Right ventricle myocardium inferior (tissue), 1 donor: ENCODE data around the gene GALNT2. TPM values are rescaled to one million over a fixed set of nuclear protein-coding genes. Genes with fewer than 3 reads are reported as not detected.

Experiments
- ATAC-seq: fragments of 200-7000 bp; cut with Tn5 transposase; one replicate; pipeline ENCODE4 v1.9.1; 2020; ENCODE audit warnings: mild to moderate bottlenecking, moderate library complexity
- DNase-seq: peaks from one replicate; pipeline ENCODE4 v3.0.0; 2021; ENCODE audit errors: missing footprints
- intact Hi-C: fragments of 100-400 bp; cut with DNase I; formaldehyde crosslinking; loops from one replicate; pipeline ENCODE4 v1.11.0; 2022
- total RNA-seq: library from RNA; stranded (reverse); fragmentation: NEBNext Ultra II Directional; extraction: Animal tissue kit (Norgen Biotek cat#: 25700); gene quantifications from one replicate; pipeline ENCODE4 v1.2.1, GENCODE V29; 2021
- donor health status: DM: no; HTN: yes; CAD: no; lungs with severe emphysema.

Gene GALNT2
- total RNA-seq, 1 donor from 2014 or later = 29.2 TPM

DNA sequence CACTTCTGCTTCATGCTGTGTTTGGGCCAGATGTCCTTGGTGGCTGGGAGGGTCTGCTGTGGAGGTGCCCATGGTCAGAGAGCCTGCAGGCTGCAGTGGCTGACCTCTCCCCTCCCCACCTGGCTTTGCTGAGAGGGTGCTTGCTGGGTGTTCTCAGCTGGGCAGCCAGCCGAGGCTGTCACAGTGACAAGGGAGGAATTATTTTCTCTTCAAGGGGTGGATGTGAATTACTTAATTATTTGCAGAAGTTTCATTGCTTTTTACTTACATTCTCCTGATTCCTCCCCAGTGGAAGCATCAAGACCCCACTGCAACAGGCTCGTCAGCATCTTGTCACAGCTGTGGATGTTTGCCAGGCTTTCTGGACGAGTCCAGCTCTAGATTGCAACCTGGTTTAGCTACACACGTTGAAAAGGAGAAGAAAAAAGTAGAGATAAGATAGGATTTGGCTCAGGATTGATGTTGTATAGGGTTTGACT, 70.3 kb downstream of the GALNT2 start:
- DNase-seq (no peak), ATAC-seq (no peak)
- intact Hi-C loops = no loop called here

DNA sequence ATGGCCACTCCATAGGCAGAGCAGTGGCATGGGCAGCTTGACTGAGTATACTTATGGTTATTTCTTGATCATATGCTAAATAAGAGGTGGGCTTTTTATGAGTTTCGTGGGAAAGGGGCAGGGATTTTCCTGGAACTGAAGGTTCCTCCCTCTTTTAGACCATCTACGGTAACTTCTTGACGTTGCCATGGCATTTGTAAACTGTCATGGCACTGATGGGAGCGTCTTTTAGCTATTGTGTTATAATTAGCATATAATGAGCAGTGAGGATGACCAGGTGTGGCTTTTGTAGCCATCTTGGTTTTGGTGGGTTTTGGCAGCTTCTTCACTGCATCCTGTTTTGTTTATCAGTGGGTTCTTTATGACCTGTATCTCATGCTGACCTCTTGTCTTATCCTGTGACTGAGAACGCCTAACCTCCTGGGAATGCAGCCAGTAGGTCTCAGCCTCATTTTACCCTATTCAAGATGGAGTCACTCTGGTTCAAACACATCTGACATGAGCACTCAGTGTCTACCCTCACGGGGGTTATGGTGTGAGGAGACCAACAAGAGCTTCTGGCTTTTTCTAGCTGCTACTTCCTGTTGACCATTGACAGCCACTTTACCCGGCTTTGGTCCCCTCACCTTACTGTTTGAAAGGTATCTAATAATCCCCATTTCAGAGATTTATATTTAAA, 71.7 kb downstream of the GALNT2 start:
- ATAC-seq (no peak), DNase-seq (no peak)
- intact Hi-C loops = no loop called here

DNA sequence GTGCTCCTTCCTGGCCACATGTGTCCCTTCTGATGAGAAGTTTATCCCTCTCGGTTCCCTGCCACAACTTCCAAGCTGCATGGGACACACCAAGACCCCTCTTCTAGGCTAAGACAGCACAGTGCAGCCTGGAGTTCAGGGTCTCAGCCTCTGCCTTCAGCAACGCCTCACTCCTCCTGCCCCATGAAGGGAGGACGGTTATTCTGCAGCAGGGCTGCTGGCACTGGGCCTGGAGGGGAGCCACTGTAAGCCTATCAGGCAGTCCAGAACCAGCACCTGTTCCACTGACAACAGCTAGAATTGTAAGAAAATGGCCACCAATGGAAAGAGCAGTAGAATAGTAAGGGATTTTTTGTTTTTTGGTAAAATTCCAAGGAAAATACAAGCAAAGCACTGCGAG, 72.3 kb downstream of the GALNT2 start:
- ATAC-seq (no peak), DNase-seq (no peak)
- intact Hi-C loops = no loop called here

DNA sequence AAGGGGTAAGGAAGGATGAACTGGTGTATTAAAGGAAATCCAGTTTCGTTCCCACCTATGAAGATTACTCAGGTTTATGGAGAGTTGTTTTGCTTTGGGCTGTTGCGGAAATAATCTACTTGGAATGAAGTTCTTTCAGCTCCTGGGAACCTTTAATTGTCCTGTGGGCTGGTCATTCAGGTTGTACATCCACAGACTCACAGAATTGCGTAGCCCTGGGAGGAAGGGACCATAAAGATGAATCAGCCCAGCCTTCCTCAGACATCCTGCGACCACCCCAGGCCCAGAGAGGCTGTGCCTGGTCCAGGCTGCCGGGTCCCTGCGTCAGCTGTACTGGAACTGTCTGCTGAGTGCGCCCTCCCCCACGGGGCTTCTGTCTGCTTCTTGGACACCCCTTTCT, 72.7 kb downstream of the GALNT2 start:
- DNase-seq (no peak), ATAC-seq (no peak)
- intact Hi-C loops = no loop called here

DNA sequence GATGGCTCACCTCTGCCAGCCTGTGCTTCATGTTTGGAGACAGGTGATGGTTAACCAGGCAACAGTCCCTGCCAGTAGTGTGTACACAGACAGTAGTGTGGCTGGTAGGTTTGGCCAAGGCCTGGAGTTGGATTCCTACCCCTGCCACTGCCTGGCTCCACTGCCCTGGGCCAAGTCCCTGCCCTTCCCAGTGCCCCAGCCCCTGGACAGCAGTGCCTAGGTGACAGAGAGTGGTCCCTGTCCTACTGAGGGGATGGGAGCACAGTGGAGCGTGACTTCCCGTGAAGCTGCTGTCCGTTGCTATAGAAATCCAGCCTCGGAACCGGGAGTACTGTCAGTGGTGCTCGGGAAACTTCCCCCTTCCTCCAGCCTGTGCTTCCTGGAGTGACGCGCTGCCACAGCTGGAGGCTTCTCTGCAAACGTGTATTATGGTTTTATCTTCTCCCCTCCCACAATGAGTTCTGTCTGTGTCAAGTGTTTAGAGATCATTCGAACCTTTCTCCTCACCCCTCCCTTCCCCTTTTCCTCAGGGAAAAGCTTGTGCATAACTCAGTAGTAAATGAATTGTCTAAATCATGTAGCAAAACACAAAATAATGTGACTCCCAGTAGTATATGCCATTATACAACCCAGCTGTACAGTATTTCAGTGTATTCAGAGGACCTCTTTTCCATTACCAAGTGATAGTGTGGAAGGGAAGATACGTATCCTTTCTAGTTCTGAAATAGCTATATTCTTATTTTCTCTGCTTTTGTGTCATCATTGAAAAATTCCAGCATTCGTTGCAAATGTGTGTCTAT, 73.4 kb downstream of the GALNT2 start:
- intact Hi-C loops = no loop called here
- DNase-seq (no peak), ATAC-seq (peak; percentile 39)

DNA sequence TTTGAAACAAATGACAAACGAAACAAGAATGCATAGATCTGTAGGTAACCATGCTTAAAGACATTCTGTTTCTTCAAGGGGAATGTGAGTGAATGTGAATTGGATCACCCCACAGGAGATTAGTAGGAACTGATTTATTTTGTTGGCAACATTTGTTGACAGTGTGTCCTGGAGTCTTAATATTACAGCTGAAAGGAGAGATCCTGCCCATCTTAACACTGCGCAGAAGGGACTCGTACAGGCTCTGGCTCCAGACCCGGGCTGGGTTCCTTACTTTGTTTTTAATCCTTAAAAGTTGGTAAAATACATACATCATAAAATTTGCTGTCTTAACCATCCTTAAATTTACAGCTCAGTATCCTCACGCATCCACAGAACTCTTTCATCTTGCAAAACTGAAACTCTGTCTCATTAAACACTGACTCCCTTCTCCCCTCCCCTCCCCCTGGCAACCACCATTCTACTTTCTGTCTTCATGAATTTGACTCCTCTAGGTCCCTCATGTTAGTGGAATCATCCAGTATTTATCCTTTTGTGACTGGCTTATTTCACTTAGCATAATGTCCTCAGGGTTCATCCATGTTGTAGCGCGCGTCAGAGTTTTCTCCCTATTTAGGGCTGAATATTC, 74.1 kb downstream of the GALNT2 start:
- no peak for DNase-seq
- intact Hi-C loops = no loop called here

DNA sequence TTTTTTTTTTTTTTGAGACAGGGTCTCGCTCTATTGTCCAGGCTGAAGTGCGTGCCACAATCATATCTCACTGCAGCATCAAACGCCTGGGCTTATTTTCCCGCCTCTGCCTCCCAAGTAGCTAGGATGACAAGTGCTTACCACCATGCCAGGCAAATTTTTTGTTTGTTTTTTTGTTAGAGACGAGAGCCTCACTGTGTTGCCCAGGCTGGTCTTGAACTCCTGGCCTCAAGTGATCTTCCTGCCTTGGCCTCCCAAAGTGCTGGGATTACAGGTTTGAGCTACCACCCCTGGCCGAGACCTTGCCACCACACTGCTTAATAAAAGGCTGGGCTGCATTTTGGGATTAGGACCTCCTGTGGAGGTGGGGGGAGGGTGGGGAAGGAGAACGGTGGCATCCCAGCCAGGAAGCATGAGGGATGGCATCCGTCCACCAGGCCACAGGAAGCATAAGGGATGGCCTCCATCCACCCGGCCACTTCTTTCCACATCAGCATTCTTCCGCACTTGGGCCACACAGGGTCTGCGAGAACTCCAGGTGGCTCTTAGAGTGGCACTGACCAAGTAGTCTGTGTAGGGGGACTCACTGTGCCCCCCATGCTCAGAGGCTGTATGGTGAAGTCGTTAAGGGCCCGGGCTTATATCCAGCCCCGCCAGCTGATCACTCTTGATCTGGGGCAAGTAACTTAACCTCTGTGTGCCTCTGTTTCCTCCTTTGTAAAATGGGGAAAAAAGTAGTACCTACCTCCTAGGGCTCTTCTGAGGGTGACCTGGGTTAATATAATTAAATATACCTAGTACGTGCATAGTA, 75.0 kb downstream of the GALNT2 start:
- no peak for ATAC-seq
- intact Hi-C loops = no loop called here
- DNase-seq = no peak

More for the DNA sequence above, 74.1 kb downstream of the GALNT2 start:
- ATAC-seq = no peak

DNA sequence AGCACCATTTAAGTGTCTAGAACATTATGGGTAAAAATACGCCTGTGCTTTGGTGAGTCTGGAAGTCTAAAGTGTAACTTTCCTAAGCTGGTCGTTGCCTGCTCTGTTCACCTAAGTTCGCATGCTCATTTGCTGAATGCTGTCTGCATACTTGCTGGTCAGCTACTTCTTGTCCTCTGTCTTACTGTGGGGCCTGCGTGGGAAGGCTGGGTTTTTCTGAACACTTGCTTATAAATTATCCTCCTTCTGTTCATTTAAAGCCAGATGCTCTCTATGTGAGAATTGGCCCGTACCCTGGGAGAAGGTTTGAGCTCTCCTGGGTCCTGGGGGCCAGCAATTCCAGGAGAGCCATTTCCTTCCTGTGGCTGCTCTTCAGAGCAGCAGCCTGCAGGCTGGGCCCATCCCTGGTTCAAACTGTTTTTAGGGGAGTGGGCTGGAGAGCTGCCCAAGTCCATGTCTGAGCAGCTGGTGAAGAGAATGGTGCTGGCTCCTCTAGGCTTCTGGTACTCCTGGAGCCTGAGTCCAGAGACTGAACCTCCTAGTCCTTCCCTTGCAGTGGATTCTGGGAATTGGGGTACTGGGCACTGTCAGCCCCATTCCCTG, 75.7 kb downstream of the GALNT2 start:
- no peak for DNase-seq
- peak; percentile 27 for ATAC-seq
- intact Hi-C loops = no loop called here

DNA sequence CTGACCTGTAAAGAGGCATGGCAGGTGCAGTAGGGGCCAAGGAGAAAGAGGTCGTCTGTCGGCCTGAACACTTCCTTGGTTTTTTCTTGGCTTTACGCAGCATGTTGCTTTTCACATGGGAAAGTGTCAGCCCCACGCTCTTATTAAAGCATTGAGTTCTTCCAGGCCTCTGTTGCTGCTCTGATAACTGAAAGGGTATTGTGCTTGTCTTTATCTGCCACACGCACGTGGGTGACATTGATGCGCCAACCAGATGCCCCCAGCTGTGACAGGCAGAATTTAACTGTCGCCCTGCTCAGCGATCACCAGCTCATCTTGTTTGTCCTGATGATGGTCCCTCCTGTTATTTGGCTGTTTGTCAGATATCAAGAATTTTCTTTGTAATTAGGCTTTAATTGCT, 76.5 kb downstream of the GALNT2 start:
- intact Hi-C loops = no loop called here
- DNase-seq (no peak), ATAC-seq (no peak)

DNA sequence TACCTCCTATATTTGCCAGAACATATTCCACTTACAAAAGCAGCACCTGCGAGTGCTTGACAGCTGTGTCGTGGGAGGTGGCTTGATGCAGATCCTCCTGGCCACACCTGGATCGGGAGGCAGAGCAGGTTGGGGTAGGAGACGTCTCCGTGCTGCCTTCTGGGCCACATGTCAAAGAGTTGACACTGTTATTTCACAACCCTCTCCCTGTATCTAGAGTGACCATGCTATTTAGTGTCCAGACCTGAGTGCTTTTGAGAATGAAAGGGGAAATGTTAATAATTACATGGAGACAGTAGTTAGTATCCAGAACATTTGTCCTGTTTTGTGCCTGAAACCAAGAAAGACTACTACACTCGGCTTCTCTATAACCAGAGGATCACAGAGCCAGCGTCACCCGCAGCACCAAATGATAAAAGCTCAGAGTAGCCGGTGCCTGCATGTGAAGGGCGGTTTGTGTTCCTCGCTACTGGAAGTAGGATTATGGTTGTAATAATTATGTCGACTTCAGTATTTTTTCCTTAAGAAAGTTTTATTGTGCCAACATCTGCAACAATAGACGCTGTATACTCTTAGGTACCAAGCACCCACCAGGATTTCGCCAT, 77.1 kb downstream of the GALNT2 start:
- no peak for ATAC-seq
- no peak for DNase-seq
- intact Hi-C loops = no loop called here

DNA sequence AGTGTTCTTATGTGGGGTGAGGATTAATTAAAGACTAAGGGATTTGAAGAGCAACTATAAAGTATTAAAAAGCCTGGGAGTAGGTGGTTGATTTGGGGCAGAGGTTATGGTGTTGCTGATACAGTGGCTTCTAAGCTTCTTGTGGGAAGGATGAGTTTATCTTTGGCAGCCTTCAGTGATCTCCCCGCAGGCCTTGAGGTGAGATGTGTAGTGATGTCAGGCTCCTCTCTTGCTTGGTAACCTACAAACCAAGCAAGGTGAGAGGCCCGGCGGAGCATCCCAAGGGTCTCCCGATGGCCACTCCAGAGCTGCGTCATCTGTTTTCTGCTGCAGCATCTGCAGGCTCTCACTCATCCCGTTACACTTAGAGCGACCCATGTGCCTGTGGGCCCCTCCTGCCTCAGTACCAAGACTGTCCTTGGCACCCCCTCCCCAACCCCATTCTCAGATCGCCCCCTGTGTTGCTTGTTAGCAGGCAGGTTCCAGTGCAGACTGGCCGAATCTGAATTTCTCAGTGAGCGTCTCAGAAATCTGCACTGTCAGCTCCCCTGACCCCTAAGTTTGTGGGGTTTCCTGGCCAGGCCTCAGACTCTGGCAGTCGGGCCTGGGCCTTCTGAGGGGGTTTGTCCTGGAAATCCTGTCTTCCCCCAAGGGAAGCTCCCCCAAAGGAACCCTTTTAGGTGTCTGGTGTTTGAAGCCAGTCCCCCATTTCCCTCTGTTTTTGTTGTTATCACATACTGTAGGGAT, 77.9 kb downstream of the GALNT2 start:
- intact Hi-C loops = no loop called here
- DNase-seq (no peak), ATAC-seq (no peak)

DNA sequence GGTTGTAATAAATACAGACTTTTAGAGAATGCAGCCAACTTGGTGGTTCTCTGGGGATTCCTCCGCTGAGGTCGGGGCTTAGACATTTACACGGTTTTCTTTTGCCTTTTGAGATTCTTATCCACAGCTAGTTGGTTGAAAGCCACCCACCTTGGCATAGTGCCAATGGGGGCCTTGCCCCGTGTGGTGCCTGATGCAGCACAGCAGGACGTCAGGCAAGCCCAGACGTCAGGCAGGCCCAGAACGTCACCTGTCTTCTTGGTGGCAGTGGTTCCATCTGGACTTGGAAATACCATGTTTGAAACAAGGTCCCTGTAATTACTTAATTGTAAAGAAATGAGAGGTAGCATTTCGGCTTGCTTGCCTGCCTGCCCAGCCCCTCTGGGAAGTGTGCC, 78.5 kb downstream of the GALNT2 start:
- intact Hi-C loops = no loop called here
- ATAC-seq (no peak), DNase-seq (no peak)

DNA sequence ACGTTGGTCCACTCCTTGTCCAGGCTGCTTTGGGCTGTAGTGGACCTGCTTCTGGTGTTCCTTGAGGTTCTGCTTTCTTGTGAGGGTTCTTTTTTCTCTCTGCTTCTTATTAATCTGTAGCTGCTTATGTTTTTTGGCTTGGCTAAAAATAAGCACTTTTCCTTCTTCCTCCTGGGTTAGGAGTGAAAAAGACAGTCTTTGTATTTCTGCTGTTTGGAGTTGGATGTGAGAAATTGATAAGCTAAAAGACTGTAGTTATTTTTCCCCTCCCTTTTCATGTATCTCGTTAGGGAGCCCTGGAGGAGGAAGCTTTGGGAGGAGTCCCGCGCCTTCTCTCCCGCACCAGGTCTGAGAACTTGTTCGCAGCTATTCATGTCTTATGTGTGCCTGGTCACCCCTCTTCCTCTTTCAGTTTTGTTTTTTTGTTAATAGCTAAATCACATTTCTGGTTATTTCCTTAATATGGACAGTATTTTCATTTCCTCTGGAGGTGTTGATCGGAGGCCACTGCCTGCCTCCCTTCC, 79.0 kb downstream of the GALNT2 start:
- no peak for ATAC-seq
- DNase-seq = no peak
- intact Hi-C loops = no loop called here

DNA sequence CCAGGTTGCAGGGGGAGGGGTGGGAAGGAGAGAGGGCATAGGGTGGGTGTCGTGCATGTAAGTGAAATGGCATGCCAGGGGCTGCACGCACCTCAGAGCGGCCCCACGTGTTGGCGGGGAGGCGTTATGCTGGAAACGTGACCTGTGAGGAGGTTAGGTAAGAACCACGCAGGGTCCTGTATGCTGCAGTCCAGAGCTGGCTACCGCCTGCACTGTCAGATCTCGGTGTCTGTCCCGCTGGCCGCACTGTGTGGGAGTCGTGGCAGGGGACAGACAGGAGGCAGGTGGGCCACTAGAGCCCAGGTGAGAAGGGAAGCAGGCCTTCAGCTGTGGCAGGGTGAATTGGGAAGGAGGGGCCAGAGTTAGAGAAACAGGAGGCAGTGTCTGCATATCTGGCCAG, 79.7 kb downstream of the GALNT2 start:
- intact Hi-C loops = no loop called here
- ATAC-seq (no peak), DNase-seq (no peak)

DNA sequence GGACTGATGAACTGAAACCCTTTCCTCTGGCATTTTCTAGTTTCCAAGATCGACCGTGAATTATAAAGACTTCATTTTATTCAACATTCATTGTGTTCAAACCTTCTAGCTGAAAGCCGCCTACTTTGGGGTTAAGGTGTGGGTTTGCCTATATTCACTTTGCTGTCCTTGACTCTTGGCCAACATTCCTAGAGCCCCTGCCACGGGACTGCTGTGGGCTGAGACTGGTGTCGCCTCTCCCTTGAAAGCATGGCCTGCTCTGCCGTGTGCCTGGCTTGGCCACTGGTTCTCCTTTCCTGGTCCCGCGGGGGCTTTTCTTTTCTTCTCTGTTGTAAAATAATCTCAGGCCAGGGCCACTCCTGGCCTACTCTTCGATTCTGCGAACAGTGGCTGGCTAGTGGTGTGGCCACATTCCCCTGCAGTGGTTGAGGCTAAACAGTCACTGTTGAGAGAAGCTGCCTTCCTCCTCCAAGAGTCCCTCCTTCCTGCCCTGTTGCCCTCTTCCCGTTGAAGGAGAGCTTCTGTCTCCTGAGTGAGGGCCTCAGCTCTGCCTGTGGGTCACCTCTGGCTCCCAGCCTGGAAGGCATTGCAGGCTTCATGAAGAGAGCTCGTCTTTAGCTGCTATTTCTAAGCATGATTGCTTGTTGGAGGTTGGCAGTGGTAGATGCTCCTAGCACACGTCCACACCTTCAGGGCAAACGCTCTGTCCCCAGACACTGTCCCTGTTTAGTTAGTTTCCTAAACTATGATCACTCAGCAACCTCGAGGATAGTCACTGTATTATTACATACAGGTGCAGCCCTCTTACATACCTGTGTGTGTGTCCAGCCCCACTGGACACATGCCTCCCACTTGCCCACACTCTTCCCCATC, 80.5 kb downstream of the GALNT2 start:
- intact Hi-C loops = no loop called here
- ATAC-seq = peak; percentile 3
- DNase-seq = no peak

DNA sequence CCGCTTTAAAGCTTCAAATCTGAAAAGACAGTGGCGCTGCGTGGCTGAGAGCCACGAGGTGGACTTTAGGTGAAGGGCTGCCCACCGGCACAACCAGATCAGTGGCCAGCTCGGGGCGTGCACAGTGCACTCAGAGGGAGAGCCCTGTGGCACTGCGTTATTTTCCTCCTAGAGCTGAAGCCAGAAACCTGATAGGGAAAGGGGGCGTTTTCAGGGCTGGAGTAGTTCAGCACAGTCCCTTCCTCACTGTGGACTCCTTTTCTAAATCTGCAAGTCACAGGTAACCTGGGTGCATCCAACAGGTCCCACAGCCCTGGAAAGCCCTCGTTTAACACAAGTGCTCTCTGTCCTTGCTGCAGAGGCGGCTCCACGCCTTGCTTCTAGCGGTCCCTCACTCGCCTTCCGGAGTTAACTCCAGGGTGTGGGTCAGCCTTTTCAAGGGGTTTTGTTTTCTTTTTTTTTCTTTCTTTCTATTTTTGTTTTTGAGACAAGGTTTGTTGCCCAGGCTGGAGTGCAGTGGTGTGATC, 81.2 kb downstream of the GALNT2 start:
- no peak for DNase-seq
- intact Hi-C loops = no loop called here

More for the DNA sequence above, 81.2 kb downstream of the GALNT2 start:
- ATAC-seq = no peak
